B cell (primary cell): Measurements from ENCODE around the gene NRROS.

Experiments
- CTCF ChIP-seq: fragments of 200-600 bp; IDR thresholded peaks from one replicate; pipeline ENCODE4 v1.8.0; 2022; ENCODE audit warnings: antibody characterized with exemption, mild to moderate bottlenecking
- EZH2 ChIP-seq: IDR thresholded peaks from 2 replicates; pipeline ENCODE4 v1.6.1; 2012; ENCODE audit warnings: borderline replicate concordance, low read depth, mild to moderate bottlenecking, moderate library complexity, low read length; ENCODE audit not compliant: insufficient read depth, poor library complexity, severe bottlenecking

GRCh38 chr3:196627918-196628231 lies 11.6 kb upstream of the NRROS start:
- TF ChIP-seq CTCF (no peak), EZH2 (no peak)
